NCI-H2196 treated with DMSO at 0.1 percent for 48 hours (cell line): ENCODE measurements around the gene MAS1L.

Source experiments
- DNase-seq: peaks from one replicate; lab custom pipeline; 2025; ENCODE audit not compliant: unreplicated experiment; lab: John Stamatoyannopoulos, UW

Gene MAS1L

DNA sequence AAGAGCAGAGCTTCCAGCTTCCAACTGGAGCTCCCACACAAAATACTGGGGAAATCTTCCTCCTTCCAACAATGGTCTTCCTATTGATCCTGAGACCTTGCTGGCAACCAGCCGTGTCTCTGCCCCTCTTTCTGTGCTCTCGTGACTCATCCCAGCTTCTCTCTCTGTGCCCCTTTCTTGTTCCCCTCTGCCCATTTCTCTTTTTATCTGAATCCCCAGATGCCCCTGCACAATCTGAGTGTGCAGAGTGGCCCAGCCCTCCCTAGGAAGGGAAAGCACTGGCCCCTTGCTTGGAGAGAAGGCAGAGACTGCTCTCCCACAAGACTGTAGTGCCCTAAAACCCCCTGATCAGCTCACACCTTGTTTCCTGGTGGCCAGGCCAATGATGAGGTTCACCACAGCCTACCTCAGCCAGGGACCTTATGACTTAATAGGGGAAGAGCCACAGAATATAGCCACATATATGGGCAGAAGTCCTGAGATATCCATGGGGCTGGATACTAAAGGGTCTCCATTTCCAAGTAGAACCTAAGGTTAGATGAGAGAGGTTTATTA, 23.1 kb upstream of the MAS1L start:
- no peak for DNase-seq

DNA sequence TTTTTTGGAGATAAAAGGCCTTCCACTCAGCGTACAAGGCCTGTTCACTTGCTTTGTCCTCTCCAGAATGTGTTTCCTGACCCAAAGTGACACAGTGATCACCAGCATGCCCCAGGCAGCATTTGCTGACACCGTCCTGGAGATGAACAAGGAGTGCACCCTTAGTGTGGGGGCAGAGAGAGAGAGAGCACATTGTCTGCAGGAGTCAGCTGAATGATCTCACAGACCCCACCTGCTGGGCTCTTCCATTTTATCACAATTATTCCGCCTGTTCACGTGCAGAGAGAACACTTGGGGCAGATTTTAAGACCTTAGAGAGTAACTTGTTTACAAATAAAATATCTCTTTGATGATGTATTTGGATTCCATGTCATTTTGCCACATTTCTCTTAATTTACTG, 22.4 kb upstream of the MAS1L start:
- DNase-seq: no peak

DNA sequence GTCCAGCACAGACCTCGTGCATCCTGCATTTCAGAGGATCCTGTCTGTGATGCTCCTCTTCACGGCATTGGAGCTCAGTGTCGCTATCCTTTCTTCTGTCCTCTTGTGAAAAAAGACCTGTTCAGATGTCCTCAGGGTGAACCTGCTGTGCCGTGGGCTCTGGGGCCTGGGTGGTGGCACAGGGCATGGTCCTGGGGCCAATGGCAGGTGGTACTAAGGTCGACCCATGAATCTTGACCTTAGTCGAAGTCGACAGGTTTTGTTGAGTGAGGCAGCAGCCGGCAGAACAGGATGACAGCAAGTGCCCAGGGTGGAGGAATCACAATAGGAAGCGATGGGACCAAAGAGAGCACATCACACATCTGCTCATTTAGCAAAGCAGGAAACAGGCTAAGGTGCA, 22.0 kb upstream of the MAS1L start:
- no peak for DNase-seq

DNA sequence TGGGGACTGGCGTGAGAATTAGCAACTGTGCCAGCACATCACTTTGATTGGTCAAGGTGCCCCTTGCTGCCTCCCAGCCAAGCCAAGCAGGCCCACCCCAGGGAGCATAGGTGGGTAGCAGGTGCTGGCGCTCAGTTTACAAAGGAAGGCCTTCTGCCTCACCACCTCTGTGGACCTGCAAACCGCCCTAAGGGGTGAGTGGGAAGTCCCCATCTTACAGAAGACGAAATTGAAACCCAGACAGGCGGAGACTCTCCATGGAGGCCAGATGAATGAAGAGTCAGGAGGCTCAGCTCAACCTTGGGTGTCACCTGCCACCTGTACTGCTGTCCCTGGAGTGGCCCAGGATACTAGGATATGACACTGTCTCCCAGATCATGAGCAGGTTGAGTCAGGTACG, 21.5 kb upstream of the MAS1L start:
- DNase-seq: no peak

DNA sequence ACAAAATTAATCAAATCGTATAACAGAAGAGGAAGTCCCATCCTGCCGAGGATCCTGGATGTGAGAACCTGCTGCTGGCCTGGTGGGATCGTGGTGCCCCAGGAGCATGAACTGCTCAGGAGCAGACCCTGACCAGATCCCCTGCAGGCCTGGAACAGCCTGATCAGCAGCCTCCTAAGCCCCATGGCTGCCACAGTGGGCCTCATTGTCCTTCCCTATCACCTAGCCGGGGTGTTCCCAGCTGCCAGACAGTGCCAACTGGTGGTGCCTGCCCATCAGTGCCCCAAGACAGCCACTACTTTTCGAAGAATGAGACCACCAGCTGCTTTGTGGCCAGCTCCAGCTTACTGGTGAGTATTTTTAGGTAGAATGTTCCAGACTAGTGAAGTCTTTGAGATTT, 19.6 kb upstream of the MAS1L start:
- DNase-seq: no peak

DNA sequence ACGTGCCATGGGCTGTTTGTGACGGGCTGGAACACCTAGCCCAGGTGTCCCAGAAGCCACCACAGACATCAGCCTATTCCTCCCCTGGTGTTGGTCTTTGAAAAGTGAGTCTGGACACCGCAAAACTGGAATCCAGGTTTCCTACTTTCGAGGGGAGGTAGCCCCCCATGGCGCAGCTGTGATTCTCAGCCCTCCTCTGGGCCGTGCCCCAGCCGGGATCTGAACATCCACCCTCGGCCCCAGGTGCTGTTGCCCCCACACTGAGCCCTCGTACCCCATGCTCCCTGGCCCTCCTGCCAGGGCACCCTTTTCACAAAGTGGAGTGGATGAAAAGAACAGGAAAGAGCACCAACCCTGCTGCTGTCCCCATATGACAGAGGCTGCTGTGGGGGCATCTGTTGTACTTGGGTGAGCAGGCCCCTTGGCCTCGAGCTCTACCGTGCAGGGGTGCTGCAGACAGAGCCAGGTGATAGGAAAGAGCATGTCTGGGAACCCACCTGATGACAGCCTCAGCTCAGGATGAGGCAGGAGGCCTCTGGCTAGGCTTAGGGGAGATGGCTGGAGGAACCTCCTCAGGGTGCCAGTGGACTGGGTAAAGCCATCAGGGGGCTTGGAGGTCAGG, 18.8 kb upstream of the MAS1L start:
- no peak for DNase-seq

DNA sequence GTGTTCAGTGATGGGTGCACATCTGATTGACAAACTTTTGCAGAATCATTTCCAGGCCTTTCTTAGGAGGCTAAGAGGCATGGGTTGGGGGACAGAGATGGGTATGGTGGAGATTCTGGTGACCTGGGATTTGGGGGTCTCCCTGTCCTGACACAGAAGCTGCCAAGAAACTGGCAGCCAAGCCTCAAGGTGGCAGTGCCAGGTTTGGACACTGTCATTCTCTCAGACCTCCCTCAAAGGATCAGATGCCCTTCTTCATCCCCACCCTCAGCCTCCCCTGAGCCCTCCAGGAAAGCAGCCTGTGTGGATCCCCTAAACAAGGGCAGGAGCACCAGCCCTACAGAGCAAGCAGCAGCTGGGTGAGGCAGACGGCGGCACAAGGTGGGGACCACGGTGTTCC, 18.1 kb upstream of the MAS1L start:
- no peak for DNase-seq

DNA sequence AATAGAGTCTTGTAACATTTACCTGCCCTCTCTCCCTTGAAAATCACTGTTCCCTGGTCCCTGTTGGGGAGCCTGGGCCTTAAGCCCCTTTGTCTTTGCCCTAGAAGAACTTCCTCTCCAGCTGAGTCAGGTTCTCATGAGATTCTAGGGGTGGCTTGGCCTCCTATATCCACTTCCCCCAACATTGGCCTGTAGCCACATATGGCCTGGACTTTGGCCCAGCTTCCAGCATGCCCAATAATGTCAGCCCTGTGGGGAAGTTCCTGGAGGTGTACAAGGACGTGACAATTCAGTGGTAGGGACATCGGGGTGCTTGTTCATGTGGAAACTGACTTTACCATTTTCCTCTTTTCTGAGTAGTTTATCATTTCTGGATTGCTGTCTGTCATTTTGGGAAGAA, 17.2 kb upstream of the MAS1L start:
- no peak for DNase-seq

DNA sequence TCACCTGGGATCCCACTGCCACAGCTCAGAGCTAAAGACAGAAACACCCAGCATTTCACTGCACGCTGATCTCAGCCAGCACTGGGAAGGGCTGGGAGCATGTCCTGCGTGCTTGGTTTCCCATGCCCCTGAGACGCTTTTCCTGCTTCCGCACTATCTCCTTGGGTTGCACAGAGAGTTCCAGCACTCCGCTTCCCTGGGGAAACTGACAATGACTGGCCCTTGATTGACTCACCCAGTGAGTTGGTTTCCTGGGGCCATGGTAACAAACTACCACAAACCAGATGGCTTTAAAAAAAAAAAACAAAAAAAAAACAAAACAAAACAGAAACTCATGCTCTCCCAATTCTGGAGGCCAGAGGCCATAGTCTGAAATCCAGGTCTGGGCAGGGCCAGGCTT, 14.8 kb upstream of the MAS1L start:
- no peak for DNase-seq

DNA sequence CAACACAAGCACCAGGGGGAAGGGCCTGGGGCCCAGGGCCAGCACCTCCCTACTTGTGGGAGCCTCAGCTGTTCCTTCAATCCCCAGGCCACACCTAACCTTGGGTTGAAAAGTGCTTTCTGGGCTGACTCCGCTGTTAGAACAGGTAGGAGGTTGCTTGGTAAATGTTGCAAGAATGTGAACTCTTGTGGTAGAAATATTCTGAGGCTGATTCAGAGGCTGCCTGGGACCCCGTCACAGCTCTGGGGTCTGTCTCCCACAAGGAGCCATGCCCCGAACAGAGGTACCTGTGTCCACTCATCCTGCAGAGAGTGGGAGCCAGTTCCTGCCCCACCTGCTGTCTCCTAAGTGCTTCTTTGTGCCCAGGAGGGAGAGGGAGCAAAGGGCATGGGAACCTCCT, 14.4 kb upstream of the MAS1L start:
- DNase-seq: no peak

DNA sequence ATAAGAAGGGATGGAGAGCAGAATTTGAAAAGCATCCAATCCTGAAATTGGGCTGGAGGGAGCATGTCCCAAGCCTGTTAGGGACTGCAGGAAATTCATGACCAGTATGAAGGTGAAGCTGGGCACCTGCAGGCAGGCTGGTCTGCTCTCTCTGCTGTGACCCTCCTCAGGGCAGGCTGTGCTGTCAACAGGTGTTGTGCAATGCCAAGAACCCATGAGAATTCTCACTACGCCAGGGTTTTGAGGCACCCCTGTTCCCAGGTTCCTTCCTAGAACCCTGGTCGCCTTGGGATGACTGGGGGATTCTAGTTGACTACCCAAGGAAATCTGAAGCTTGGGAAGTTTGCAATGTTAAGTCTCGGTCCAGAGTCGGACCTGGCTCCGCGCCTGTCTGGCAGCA, 13.3 kb upstream of the MAS1L start:
- no peak for DNase-seq

DNA sequence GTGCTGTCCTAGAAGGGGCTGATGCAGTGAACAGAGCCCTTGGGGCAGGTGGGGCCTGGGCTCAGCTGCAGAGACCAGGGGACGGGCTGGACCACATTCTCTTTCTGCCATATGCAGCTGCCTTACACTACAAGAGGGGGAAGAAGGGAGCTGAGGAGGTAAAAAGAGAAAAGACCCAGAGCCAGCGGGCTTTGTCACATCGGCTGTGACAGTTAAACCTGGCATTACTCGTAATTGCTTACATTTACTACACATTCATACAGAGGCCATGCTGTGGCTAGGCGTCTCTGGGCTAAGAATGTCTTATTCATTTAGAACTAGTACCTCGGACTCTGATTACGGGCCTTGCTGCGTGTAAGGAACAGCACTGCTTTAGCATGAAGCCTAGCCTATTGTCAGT, 12.8 kb upstream of the MAS1L start:
- no peak for DNase-seq

DNA sequence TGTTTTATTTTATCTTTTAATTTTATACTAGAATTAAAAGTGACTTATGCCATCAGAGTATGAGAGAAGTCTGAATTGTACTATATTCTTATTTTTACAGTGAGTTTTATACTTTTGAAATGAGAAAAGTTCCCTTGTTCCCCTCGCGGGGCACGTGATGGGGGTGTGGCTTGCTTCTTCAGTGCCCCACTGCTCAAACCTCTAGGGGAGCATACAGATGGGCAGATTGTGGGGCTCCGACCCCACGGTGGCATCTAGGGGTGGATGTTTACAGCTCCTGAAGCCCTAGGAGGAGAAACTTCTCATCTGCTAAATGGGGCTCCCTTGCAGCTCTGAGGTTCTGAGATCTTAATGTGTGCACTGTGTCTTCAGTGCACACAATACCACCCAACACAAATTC, 11.9 kb upstream of the MAS1L start:
- DNase-seq: no peak

DNA sequence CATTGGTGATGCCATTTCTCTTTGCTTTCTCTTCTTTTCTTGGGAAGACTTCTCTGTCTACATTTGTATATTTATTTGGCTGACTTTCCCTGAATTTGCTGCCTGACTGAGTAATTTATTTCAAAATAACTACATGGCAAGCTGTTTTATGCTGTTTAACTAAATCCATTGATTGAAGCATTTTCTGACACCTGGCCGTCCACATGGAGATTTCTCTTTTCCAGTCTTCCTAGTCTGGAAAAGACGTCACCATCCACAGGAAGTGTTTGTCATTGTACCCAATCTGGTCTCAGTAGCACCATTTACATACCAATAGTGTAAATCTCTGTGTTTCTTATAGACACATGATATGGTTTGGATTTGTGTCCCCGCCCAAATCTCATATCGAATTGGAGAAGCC, 9.2 kb upstream of the MAS1L start:
- DNase-seq: no peak

DNA sequence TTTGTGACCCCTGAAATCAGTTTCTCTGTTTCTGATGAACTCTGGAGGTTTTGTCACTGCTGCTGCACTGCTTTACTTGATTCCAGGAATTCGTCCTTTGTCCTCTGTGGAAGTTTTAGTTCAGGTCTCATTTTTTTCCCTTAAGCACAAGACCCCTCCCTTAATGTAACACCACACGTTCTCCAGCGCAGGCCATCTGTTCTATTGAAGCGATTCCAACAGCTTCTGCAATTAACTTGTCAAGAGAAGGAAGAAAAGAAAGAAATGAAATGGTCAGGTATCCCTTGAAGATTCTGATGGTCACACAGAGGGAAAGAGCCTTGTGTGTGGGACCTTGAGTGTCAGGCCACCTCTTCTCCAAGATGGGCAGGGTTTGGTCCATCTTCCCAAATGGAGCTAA, 7.8 kb upstream of the MAS1L start:
- no peak for DNase-seq

DNA sequence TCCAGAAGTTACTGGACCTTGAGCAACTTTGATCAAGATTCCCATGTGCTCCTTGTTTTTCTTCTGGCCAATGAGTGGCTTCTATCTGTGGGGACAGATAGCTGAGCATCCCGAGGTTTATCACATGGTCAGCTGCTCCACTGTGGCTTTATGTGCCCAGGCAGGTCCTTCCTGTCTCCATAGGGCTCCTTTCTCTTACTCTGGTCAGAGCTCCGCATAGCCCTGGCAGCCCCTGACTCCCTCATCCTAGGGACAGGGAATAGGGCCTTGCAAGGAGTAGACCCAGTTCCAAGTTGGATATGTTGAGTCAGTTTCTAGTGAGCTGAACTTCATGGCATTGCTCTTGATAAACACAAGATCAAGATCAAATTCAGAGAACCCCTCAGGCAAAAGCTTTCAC, 6.4 kb upstream of the MAS1L start:
- DNase-seq: no peak

DNA sequence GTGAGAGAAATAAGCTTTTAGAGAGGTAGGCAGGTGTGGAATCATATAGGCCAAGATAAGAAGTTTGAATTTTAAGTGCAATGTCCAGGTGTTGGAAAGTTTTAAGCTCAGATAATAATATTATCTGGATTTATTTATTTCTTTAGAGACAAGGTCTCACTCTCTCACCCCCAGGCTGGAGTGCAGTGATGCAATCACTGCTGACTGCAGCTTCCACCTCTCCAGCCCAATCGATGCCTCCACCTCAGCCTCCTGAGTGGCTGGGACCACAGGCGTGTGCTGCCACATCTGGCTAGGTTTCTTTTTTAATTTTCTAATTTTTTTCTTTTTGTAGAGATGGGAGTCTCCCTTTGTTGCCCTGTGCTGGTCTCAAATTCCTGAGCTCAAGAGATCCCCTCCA, 5.5 kb upstream of the MAS1L start:
- DNase-seq: no peak

DNA sequence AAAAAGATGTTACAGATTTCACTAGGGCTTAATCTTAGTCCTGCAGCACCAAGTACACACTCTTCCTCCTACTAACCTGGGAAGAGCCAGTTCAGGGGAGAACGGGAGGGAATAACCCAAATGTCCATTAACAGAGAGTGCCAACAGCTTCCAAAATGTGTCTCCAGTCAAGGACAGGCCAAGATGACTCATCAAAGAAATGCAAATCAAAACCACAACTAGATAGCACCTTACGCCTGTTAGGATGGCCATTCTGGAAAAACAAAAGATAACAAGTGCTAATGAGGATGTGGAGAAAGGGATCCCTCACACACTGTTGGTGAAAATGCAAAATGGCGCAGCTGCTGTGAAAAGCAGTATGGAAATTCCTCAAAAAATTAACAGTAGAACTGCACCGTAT, 3.8 kb upstream of the MAS1L start:
- no peak for DNase-seq

DNA sequence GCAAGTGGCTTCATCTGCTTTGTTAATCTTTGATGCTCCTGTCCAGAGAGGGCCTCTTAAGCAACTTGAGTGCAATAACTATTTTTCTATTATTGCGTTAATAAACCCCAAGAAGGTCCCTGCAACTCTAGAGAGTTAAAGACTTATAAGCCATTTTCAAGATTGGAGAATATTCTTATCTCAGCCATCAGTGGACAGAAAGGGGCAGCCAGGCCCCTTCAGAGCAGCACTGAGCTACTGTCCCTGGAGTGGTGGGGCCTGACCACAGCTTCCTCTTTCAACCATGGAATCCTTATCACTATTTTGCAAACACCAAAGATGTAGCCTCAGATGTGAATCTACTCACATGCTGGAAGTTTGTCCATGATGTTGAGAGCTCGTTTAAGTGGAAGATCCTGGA, 2.8 kb upstream of the MAS1L start:
- DNase-seq: no peak

DNA sequence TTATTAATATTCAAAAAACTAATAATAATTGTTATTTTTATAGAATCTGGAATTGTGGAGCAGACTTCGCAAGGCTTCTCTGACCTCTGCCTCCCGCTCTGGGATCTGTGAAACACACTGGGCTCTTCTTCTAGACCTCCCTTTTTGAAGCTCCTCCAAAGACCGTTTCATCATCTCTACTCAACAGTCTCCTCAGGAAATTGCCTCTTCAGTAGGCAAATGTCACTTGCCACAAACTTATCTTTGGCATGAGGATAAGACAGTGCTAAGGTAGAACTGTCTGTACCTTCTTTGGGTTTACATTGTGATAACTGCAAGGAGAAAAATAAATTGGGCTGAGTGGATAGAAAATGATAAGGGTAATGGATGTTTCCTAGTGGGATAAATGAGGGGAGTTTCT, 2.3 kb upstream of the MAS1L start:
- DNase-seq: no peak

DNA sequence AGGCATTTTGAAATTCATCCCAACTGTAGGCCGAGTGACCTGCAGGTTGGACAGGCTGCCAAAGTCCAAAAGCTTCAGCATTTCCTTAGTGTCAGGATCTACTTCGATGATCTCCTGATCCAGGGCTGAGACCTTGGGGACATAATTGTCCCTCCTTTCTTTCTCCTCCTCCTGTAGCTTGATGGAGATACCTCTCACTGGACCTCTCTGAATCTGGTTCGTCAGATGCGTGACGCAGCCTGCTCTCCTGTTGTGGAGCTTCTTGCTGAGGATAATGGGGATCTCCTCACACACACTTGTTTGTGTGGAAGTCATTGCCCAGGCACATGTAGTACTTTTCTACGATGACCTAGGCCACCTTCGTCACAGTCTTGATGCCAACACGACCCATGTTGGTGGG, 1.5 kb upstream of the MAS1L start:
- no peak for DNase-seq

DNA sequence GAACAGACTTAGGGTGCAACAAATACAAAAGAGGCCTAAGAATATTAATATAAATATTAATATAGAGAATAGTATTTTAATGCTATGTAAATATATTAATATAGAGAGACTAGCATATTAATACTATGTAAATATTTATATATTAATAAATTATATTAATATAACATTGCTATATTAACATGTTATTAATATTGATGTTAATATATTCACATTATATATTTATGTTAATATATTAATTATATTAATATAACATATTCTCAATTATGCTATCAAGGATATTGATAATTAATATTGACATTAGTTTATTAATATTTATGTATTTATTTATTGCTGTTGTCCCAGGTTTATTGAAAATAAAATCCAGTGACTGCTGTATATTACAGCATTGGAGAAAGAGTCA, 1.1 kb upstream of the MAS1L start:
- DNase-seq: no peak

DNA sequence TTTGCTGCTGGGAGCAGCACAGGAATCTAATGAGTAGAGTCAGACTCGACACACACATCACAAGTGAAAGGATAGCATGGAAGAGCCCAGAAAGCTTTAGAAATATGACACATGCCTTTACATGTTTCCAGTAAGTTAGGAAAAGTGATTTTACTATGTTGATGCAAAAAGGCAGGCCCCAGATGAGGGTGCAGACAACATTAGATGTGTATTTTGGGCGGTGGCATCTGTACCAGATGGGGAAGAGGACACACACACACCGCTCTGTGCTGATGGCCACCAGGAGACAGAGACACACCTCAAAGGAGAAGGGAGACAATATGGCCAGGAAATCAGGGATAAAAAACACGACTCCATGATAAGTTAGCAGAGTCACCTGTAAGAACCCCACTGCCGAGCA, 625 bp downstream of the MAS1L start:
- no peak for DNase-seq

DNA sequence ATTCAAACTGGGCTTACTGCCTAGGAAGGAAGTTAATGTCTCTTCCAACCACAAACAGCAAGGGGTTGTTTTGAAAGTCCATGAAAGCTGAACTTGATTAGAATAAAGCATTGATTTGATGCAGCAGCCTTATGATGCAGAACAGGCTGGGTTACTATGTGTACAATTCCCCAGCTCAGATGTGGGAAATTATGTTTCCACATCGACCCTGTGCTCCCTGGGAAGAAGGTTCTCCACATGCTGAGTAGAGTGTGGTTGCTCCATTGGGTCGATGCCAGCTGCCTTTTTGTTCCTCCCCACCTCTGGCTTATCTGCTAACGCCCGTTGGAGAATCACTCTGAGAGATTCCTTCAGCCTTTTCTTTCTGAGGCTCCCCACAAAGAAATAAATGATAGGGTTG, 1.2 kb downstream of the MAS1L start:
- DNase-seq: no peak
